ENCODE data around the gene LMBR1L. TPM values are rescaled to one million over a fixed set of nuclear protein-coding genes. Genes with fewer than 3 reads are reported as not detected.

Gene LMBR1L
- total and polyA plus RNA-seq, 10 of the 15 experiments (the other 5 are each of a cell fraction or from before 2014, with no cell fraction given), result 2.1 to 42.6 (median 20.0) TPM

GRCh38 chr12:49138999-49139398 lies 28.4 kb upstream of the LMBR1L start:
- Histone ChIP-seq H4K20me1 (ENCODE audit: control insufficient read depth, insufficient read depth) (no peaks in the 10 kb centered on the region), H3K9me3 (replicated peaks; ENCODE audit: control insufficient read depth, insufficient read depth, low read length) (no peaks in the 10 kb centered on the region), H3K79me2 (ENCODE audit: control insufficient read depth, insufficient read depth, low read length) (peaks cover 1% of the 10 kb centered on the region), H3K4me3 (no peak overlapping the region), H2AFZ (ENCODE audit: control insufficient read depth, low read depth, low read length) (no peak overlapping the region), H3K4me1 (ENCODE audit: control insufficient read depth, insufficient read depth, low read length) (peaks cover under 1% of the 10 kb centered on the region; the same call in 1 of the 2 replicates), H3K4me2 (ENCODE audit: control insufficient read depth, insufficient read depth) (no peak overlapping the region), H3K27ac (ENCODE audit: control insufficient read depth, insufficient read depth) (no peak overlapping the region), H3K9ac (ENCODE audit: control insufficient read depth, insufficient read depth, low read length) (no peak overlapping the region), H3K27me3 (replicated peaks in 1 of 2; ENCODE audit: control insufficient read depth in 2 of 2, insufficient read depth in 2 of 2, low read length in 1 of 2) (no peaks in the 10 kb centered on the region), H3K36me3 (ENCODE audit: control insufficient read depth in 2 of 2, insufficient read depth in 2 of 2, low read length in 1 of 2) (no peaks in the 10 kb centered on the region; a peak in 1 of 4 replicates)
- WGBS (ENCODE audit: insufficient coverage, insufficient replicate concordance, low lambda C conversion rate, missing lambda C conversion rate), result 71% methylated on average over 2 of the region's 2 CpGs
- RAD21 ChIA-PET (ENCODE audit: unreplicated experiment), result no interaction called here
- POLR2A ChIA-PET, result interaction anchor here (0.8 to 1.5 kb wide), 2 partner anchors 9 to 21 kb away, joined by 3 read pairs; no protein-coding TSS in a partner anchor
- in situ Hi-C loops (cut with MboI), result no loop called here
- DNase-seq (ENCODE audit: low read depth, low spot score) (no peak), ATAC-seq (no peak), FAIRE-seq (no peak)
- intact Hi-C loops (cut with micrococcal nuclease; ENCODE audit: unreplicated experiment), result loop anchor here (2.0 kb wide), 1 partner anchor 52 kb away; no protein-coding TSS in a partner anchor
- SMC1A ChIA-PET (ENCODE audit: uncharacterized antibody, unreplicated experiment), result interaction anchor here (0.8 kb wide), 1 partner anchor 61 kb away, joined by 3 read pairs; no protein-coding TSS in a partner anchor
- BruUV-seq (replicated peaks), result no TSS peak
- CTCF ChIA-PET, result interaction anchor here (1.2 to 2.4 kb wide), 4 partner anchors 9 to 51 kb away, joined by 3 to 8 read pairs (median 4); no protein-coding TSS in a partner anchor
- TF ChIP-seq DPF2 (IDR thresholded peaks at IDR 0.05) (no peak), ZBTB33 (IDR thresholded peaks at IDR 0.05) (no peak), SIN3A (IDR thresholded peaks at IDR 0.05; ENCODE audit: low read depth, low read length) (no peak), TAF1 (IDR thresholded peaks at IDR 0.05; ENCODE audit: borderline replicate concordance, low read depth, low read length) (no peak), RB1 (IDR thresholded peaks at IDR 0.05; ENCODE audit: borderline replicate concordance) (no peak), ZBTB11 (CRISPR knock-in tag; IDR thresholded peaks at IDR 0.05) (no peak), CEBPB (IDR thresholded peaks at IDR 0.05; ENCODE audit: borderline replicate concordance in 1 of 2, low read depth in 2 of 2, low read length in 2 of 2) (no peak), ZNF622 (IDR thresholded peaks at IDR 0.05) (no peak), PBX3 (IDR thresholded peaks at IDR 0.05; ENCODE audit: insufficient replicate concordance, low read depth, low read length) (no peak), POLR2AphosphoS2 (IDR thresholded peaks at IDR 0.05; ENCODE audit: low read depth, low read length) (no peak), RELA (IDR thresholded peaks at IDR 0.05; ENCODE audit: borderline replicate concordance, partially characterized antibody) (no peak), KAT2A (conservative IDR thresholded peaks at IDR 0.05; ENCODE audit: control insufficient read depth, low read depth, low read length) (no peak), ZNF274 (IDR thresholded peaks at IDR 0.05; ENCODE audit: insufficient read depth, insufficient read length) (no peak), MTA3 (IDR thresholded peaks at IDR 0.05; ENCODE audit: borderline replicate concordance, low read length) (no peak)
- TF ChIP-seq, protein P1, sequence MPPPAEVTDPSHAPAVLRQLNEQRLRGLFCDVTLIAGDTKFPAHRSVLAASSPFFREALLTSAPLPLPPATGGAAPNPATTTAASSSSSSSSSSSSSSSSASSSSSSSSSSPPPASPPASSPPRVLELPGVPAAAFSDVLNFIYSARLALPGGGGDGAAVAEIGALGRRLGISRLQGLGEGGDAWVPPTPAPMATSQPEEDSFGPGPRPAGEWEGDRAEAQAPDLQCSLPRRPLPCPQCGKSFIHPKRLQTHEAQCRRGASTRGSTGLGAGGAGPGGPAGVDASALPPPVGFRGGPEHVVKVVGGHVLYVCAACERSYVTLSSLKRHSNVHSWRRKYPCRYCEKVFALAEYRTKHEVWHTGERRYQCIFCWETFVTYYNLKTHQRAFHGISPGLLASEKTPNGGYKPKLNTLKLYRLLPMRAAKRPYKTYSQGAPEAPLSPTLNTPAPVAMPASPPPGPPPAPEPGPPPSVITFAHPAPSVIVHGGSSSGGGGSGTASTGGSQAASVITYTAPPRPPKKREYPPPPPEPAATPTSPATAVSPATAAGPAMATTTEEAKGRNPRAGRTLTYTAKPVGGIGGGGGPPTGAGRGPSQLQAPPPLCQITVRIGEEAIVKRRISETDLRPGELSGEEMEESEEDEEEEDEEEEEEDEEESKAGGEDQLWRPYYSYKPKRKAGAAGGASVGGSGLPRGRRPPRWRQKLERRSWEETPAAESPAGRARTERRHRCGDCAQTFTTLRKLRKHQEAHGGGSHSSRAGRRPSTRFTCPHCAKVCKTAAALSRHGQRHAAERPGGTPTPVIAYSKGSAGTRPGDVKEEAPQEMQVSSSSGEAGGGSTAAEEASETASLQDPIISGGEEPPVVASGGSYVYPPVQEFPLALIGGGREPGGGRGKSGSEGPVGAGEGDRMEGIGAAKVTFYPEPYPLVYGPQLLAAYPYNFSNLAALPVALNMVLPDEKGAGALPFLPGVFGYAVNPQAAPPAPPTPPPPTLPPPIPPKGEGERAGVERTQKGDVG (CRISPR knock-in tag; IDR thresholded peaks at IDR 0.05), result no peak

Measured in GM12878 (cell line).